GM21619 (cell line): ENCODE results near the gene FRAT1.
A peak's percentile ranks its signal among the peaks of the same experiment; 100 is the strongest.
"Not testable (repeated sequence)": the region's sequence is repeated elsewhere in the genome, so short reads cannot be mapped to it uniquely, and the experiment has no call there.

Experiments used
- ATAC-seq: cut with Tn5 transposase; IDR thresholded peaks from one replicate; pipeline ENCODE4 v1.9.1; 2021; ENCODE audit not compliant: unreplicated experiment

Gene FRAT1

GRCh38 chr10:97318772-97319651 is at the start of gene FRAT1:
Gene FRAT1, plus strand, starts transcription at chr10:97319271. Its CDS starts 183 bp downstream, at chr10:97319454.
- peak; percentile 80 for ATAC-seq

GRCh38 chr10:97270523-97271154 is 48.4 kb upstream of the FRAT1 start:
- ATAC-seq, result no peak

- ATAC-seq, result no peak
Observed at GRCh38 chr10:97273700-97274099, 45.4 kb upstream of the FRAT1 start.

GRCh38 chr10:97274828-97275227 is 44.2 kb upstream of the FRAT1 start:
- ATAC-seq, result no peak

GRCh38 chr10:97277551-97277950 is 41.5 kb upstream of the FRAT1 start:
- ATAC-seq, result no peak

- peak; percentile 48 for ATAC-seq
Observed at GRCh38 chr10:97278491-97278989, 40.5 kb upstream of the FRAT1 start.

GRCh38 chr10:97279121-97279815 is 39.8 kb upstream of the FRAT1 start:
- no peak for ATAC-seq

- no peak for ATAC-seq
Observed at GRCh38 chr10:97280783-97281182, 38.3 kb upstream of the FRAT1 start.

- not testable (repeated sequence) for ATAC-seq
Observed at GRCh38 chr10:97290076-97290475, 29.0 kb upstream of the FRAT1 start.

GRCh38 chr10:97290576-97291356 is 28.3 kb upstream of the FRAT1 start:
- not testable (repeated sequence) for ATAC-seq

GRCh38 chr10:97291357-97292096 is 27.5 kb upstream of the FRAT1 start:
- no peak for ATAC-seq

GRCh38 chr10:97292097-97292861 is 26.8 kb upstream of the FRAT1 start, which contains the start of gene ARHGAP19:
Gene ARHGAP19, minus strand, starts transcription at chr10:97292637. Its CDS starts 10 bp downstream, at chr10:97292627.
- peak; percentile 91 for ATAC-seq

- no peak for ATAC-seq
Observed at GRCh38 chr10:97292862-97293198, 26.2 kb upstream of the FRAT1 start.

- no peak for ATAC-seq
Observed at GRCh38 chr10:97297556-97298222, 21.4 kb upstream of the FRAT1 start.

- no peak for ATAC-seq
Observed at GRCh38 chr10:97298223-97298571, 20.9 kb upstream of the FRAT1 start.

GRCh38 chr10:97300980-97301379 is 18.1 kb upstream of the FRAT1 start:
- no peak for ATAC-seq

GRCh38 chr10:97302088-97302791 is 16.8 kb upstream of the FRAT1 start:
- ATAC-seq, result no peak

GRCh38 chr10:97307441-97307840 is 11.6 kb upstream of the FRAT1 start:
- ATAC-seq, result no peak
